Neural progenitor cell (in vitro differentiated cells): ENCODE measurements around the gene APC. TPM values are rescaled to one million over a fixed set of nuclear protein-coding genes. Genes with fewer than 3 reads are reported as not detected.
A peak's percentile ranks its signal among the peaks of the same experiment; 100 is the strongest.

Source experiments
- DNase-seq: peaks from one replicate; pipeline ENCODE4 v3.0.0-alpha.2; 2016; ENCODE audit warnings: low spot score
- H2AFZ ChIP-seq: fragments of 200-600 bp; sonication (generic); replicated peaks from 2 replicates; pipeline ENCODE4 v1.6.1; 2016; ENCODE audit warnings: antibody characterized with exemption
- H3F3A ChIP-seq: fragments of 200-600 bp; sonication (generic); 2 replicates; pipeline ENCODE4 v1.6.1; 2016; ENCODE audit warnings: antibody characterized with exemption, low read depth
- H3K27ac ChIP-seq: fragments of 200-600 bp; sonication (generic); 2 replicates; pipeline ENCODE4 v1.5.1; 2016; ENCODE audit warnings: mild to moderate bottlenecking
- H3K27me3 ChIP-seq: fragments of 200-600 bp; sonication (generic); 2 replicates; pipeline ENCODE4 v1.6.1; 2016; ENCODE audit warnings: mild to moderate bottlenecking, moderate library complexity
- H3K36me3 ChIP-seq: fragments of 200-600 bp; sonication (generic); 2 replicates; pipeline ENCODE4 v1.5.1; 2016
- H3K4me1 ChIP-seq: fragments of 200-600 bp; sonication (generic); 2 replicates; pipeline ENCODE4 v1.6.1; 2016; ENCODE audit warnings: mixed run types
- H3K4me2 ChIP-seq: fragments of 200-600 bp; sonication (generic); 2 replicates; pipeline ENCODE4 v1.6.1; 2016
- H3K4me3 ChIP-seq: fragments of 200-600 bp; sonication (generic); 2 replicates; pipeline ENCODE4 v1.5.1; 2016
- H3K79me2 ChIP-seq: fragments of 200-600 bp; sonication (generic); 2 replicates; pipeline ENCODE4 v1.6.1; 2016; ENCODE audit warnings: low read depth
- H3K9ac ChIP-seq: fragments of 200-600 bp; sonication (generic); 2 replicates; pipeline ENCODE4 v1.6.1; 2016
- H3K9me3 ChIP-seq: fragments of 200-600 bp; sonication (generic); 2 replicates; pipeline ENCODE4 v1.5.1; 2016; ENCODE audit warnings: low read depth
- H4K20me1 ChIP-seq: fragments of 200-600 bp; sonication (generic); 2 replicates; pipeline ENCODE4 v1.6.1; 2016; ENCODE audit warnings: low read depth
- H3K27ac Mint-ChIP-seq: 3 replicates; pipeline ENCODE4 v1.8.0; 2021; ENCODE audit warnings: mixed read lengths
- H3K27me3 Mint-ChIP-seq: 2 replicates; pipeline ENCODE4 v1.8.0; 2022; ENCODE audit warnings: low read depth, mild to moderate bottlenecking, inconsistent platforms, moderate library complexity, mixed read lengths; ENCODE audit not compliant: insufficient read depth
- H3K36me3 Mint-ChIP-seq: 3 replicates; pipeline ENCODE4 v1.8.0; 2021; ENCODE audit warnings: mixed read lengths
- H3K4me1 Mint-ChIP-seq: 3 replicates; pipeline ENCODE4 v1.8.0; 2021; ENCODE audit warnings: mixed read lengths
- H3K4me3 Mint-ChIP-seq: 3 replicates; pipeline ENCODE4 v1.8.0; 2021; ENCODE audit warnings: mild to moderate bottlenecking, moderate library complexity, mixed read lengths
- H3K9me3 Mint-ChIP-seq: 3 replicates; pipeline ENCODE4 v1.8.0; 2020; ENCODE audit warnings: mixed read lengths
- CTCF ChIP-seq: fragments of 200-600 bp; sonication (generic); IDR thresholded peaks from 2 replicates; pipeline ENCODE4 v1.5.1; 2017; ENCODE audit warnings: antibody characterized with exemption, mild to moderate bottlenecking
- EZH2 ChIP-seq: fragments of 200-600 bp; sonication (generic); IDR thresholded peaks from 2 replicates; pipeline ENCODE4 v1.6.1; 2017; ENCODE audit warnings: antibody characterized with exemption, mild to moderate bottlenecking, moderate library complexity
- EZH2phosphoT487 ChIP-seq: fragments of 200-600 bp; sonication (generic); IDR thresholded peaks from 2 replicates; pipeline ENCODE4 v1.6.1; 2017; ENCODE audit warnings: antibody characterized with exemption
- total RNA-seq: library from RNA; depleted of rRNA; stranded (reverse); fragments of >200 nt; gene quantifications from 2 replicates; pipeline ENCODE4 v1.2.3, GENCODE V29; 2015; ENCODE audit warnings: low replicate concordance

APC gene
- total RNA-seq, 1 donor from 2014 or later: 39.7 TPM

- Mint-ChIP-seq H3K4me1 (no peaks in the 10 kb centered on the region), H3K27ac (no peak overlapping the region), H3K9me3 (no peaks in the 10 kb centered on the region), H3K27me3 (no peaks in the 10 kb centered on the region), H3K36me3 (peaks cover 24% of the 10 kb centered on the region), H3K4me3 (no peak overlapping the region)
- H3K79me2 ChIP-seq: no peaks in the 10 kb centered on the region
- H3K36me3 ChIP-seq: peaks cover under 1% of the 10 kb centered on the region
- no peaks in the 10 kb centered on the region for H3F3A ChIP-seq
- no peak overlapping the region for H3K27ac ChIP-seq
- H3K4me3 ChIP-seq: no peak overlapping the region
- no peak overlapping the region for H2AFZ ChIP-seq
- no peak for TF ChIP-seq EZH2phosphoT487
- TF ChIP-seq EZH2: no peak
- TF ChIP-seq CTCF: no peak
- no peaks in the 10 kb centered on the region for H3K4me1 ChIP-seq
- no peak overlapping the region for H3K4me2 ChIP-seq
- no peaks in the 10 kb centered on the region for H3K27me3 ChIP-seq
- H4K20me1 ChIP-seq: peaks cover 6% of the 10 kb centered on the region
- no peak overlapping the region for H3K9ac ChIP-seq
- no peaks in the 10 kb centered on the region for H3K9me3 ChIP-seq
- DNase-seq: no peak
These were observed 73.3 kb downstream of the APC start for GRCh38 chr5:112811023-112811422.

- no peaks in the 10 kb centered on the region for H3K79me2 ChIP-seq
- H3K36me3 Mint-ChIP-seq: peaks cover 27% of the 10 kb centered on the region
These were observed 74.9 kb downstream of the APC start for GRCh38 chr5:112812549-112812948.

GRCh38 chr5:112820246-112820645 lies 82.6 kb downstream of the APC start:
- peaks cover 22% of the 10 kb centered on the region for H3K36me3 Mint-ChIP-seq
- Histone ChIP-seq H3K4me1 (peaks cover 4% of the 10 kb centered on the region), H3K27me3 (no peaks in the 10 kb centered on the region), H3K79me2 (no peaks in the 10 kb centered on the region), H3K36me3 (peaks cover 13% of the 10 kb centered on the region), H3K27ac (no peak overlapping the region), H3K9ac (no peak overlapping the region), H3K9me3 (no peaks in the 10 kb centered on the region), H3K4me2 (no peak overlapping the region), H4K20me1 (no peaks in the 10 kb centered on the region), H3K4me3 (no peak overlapping the region), H2AFZ (no peak overlapping the region), H3F3A (no peaks in the 10 kb centered on the region)
- H3K9me3 Mint-ChIP-seq: no peaks in the 10 kb centered on the region
- no peaks in the 10 kb centered on the region for H3K4me1 Mint-ChIP-seq
- H3K27me3 Mint-ChIP-seq: peaks cover 2% of the 10 kb centered on the region
- DNase-seq: no peak
- no peak for TF ChIP-seq CTCF
- TF ChIP-seq EZH2phosphoT487: no peak
- TF ChIP-seq EZH2: no peak
- no peak overlapping the region for H3K27ac Mint-ChIP-seq
- H3K4me3 Mint-ChIP-seq: no peak overlapping the region

More at GRCh38 chr5:112812549-112812948, 74.9 kb downstream of the APC start:
- no peaks in the 10 kb centered on the region for H3K27me3 Mint-ChIP-seq
- no peak overlapping the region for H3K27ac ChIP-seq
- no peak for DNase-seq
- no peaks in the 10 kb centered on the region for H3K4me1 ChIP-seq
- H2AFZ ChIP-seq: no peak overlapping the region
- no peak overlapping the region for H3K4me3 ChIP-seq
- H3K36me3 ChIP-seq: peaks cover 8% of the 10 kb centered on the region
- no peak overlapping the region for H3K4me2 ChIP-seq
- H3K9ac ChIP-seq: peak overlapping the region; percentile 25
- H3K27ac Mint-ChIP-seq: no peak overlapping the region
- no peaks in the 10 kb centered on the region for H3F3A ChIP-seq
- TF ChIP-seq EZH2 (no peak), CTCF (no peak), EZH2phosphoT487 (no peak)
- no peaks in the 10 kb centered on the region for H3K9me3 Mint-ChIP-seq
- H3K9me3 ChIP-seq: no peaks in the 10 kb centered on the region
- no peaks in the 10 kb centered on the region for H3K4me1 Mint-ChIP-seq
- H3K4me3 Mint-ChIP-seq: no peak overlapping the region
- no peaks in the 10 kb centered on the region for H3K27me3 ChIP-seq
- peaks cover 6% of the 10 kb centered on the region for H4K20me1 ChIP-seq
